Stimulated activated CD8-positive, alpha-beta memory T cell treated with anti-CD3 and anti-CD28 coated beads, Interleukin-15, amount 100 ng/mL, for 24 hours (primary cell): ENCODE measurements around the gene GLDN.

Source experiments
- DNase-seq: peaks from one replicate; pipeline ENCODE4 v3.0.0-alpha.2; 2020; ENCODE audit warnings: low read depth

Gene GLDN

DNA sequence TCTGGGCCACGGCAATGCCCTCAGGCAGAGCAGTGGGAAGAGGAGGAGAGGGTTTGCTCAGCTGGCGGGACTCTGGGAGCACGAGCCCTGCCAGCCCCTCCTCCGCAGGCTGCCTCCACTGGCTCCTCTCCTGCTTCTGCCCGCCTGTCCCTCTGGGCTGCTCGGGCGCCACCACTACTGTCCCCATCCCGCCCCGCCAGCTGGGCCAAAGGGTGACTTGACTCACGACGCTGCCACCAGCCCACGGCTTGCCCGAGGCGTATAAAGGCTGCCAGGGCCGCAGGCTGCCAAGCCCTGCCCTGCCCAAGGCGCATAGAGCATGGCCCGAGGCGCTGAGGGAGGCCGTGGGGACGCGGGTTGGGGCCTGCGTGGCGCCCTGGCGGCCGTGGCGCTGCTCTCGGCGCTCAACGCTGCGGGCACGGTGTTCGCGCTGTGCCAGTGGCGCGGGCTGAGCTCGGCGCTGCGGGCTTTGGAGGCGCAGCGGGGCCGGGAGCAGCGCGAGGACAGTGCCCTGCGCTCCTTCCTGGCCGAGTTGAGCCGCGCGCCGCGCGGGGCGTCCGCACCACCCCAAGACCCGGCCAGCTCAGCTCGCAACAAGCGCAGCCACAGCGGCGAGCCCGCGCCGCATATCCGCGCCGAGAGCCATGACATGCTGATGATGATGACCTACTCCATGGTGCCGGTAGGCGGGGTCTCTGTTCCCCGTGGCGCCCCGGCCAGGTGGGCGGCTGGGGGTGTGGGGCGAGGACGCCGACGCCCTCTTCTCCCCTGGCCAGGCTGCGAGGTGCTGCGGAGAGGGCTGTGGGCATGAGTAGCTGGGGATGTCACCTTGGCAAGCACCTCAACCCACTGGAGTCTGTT, at the start of gene GLDN:
Gene GLDN, plus strand, starts transcription at position 290 of the 861 bp plus-strand sequence. Its CDS starts 30 bp downstream, at position 320.
- DNase-seq: no peak

GRCh38 chr15:51298620-51299019, 42.8 kb upstream of the GLDN start:
- DNase-seq: no peak

GRCh38 chr15:51299187-51300015, 42.1 kb upstream of the GLDN start:
- DNase-seq: no peak

DNA sequence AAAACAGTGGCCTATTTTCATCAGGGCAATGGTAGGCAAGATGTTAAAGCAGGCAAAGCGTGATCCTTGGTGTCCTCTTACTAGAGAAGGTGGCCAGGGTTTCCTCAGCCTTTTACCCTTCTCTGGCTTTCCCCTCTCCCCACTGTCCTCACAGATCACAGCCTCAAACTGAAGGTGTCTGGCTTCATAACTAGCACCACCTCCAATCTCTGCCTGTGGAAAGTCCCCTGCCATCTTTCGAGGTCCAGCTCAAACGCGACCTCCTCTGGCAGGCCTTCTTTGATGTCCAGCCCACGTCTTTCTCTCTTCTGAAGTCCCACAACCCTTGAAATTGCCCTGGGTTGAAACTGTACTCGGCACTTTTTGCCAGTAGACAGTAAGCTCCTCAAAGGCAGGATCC, 39.0 kb upstream of the GLDN start:
- no peak for DNase-seq

DNA sequence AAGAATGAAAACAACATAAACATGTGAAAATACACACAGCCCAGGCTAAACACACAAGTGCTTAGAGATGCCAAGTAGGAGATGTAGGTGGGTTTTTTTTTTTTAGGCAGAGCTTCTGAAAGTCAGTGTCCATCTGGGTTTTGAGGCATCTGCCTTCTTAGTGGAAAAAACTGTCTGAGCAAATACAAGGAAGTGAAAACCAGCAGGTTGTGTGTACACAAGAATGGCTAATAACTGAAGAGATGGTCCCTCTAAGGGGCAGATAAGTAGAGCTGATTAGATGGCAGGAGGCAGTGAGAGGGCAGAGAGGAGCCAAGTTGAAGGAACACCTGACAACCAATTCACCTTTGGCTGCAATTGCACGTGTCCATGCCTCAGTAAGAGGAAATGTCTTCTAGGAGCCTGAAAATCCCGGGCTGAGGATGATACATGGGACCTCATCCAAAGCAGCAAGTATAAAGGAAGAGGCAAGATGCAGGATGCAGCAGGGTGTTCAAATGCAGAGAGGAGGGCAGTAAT, 37.9 kb upstream of the GLDN start:
- no peak for DNase-seq

DNA sequence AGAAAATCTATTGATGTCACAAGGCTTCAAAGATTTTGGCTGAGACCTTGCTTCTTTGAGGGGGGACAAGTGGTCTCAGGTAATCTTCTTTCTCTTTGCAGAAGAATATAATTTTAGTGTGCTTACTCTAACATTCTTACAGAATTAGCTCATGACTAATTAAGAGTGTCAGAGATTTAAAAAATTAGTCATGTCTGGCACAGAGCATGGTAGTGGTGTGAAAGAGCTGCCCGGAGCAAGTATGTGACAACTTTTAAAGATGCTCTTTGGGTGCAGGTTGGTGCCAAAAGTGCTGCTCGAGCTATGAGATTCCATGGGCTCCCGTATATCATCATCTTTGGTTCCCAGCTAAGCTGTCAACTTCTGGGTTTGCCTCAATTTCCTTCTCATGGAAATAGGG, 34.1 kb upstream of the GLDN start:
- DNase-seq: no peak

DNA sequence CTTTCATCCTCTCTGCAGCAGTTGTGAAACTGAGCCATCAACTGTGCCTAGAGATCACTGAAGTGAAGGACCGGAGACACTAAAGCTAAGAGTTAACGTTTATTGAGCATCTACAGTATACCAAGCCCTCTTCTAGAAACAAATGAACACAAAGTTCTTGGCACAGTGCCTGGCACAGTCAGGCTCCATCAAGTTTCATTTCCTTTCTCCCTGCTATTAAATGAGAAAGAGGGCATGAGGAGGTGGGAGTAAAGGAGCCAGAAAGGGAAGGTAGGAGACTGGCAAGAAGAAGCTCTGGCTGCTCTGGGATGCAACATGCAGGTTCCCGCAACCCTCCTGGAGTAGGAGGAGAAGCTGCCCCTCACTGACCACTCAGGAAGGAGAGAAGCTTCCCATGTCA, 33.6 kb upstream of the GLDN start:
- DNase-seq: no peak

GRCh38 chr15:51310064-51310463, 31.4 kb upstream of the GLDN start:
- DNase-seq: no peak

- DNase-seq: no peak
These were observed 29.9 kb upstream of the GLDN start for GRCh38 chr15:51311510-51311909.

DNA sequence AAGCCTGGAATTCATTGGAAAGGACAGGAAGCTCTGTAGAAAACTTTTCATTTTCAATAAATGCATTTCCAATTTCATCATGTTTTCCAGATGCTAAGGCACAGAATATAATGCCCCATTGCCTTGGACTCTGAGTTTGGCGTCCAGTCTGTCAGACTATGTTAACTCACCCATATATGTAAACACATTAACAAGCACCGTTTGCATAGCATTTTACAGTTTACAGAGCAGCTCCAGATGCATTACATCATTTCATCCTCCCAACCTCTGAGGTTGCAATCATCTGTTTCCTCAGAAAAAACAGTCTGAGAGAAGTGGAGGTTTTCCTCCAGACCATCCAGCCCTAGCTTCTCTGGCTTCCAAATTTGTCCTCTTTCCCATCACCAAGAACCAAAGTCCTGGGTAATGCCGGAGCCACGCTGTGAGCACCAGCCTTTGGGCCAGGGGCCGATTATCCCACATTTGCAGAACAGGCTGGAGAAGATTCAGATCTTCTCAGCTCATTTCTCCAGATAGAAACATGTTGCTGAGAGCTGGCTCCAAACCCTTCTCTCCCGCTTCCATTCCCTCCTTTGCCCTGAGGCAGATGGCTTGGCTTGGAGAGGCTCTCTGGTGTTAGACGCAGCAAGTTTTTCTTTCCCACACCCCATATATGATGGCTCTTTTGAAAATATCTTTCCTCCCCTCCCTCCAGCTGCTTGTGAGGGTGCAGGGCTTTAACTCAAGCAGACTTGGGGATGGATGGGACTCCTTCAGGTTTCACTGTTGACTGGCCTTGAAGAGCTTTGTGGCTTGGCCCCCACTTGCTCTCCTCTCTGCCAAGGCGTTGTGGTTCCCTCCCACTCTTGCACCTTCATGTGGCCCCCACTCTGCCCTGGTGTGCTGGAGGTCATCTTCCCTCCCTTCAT, 29.0 kb upstream of the GLDN start:
- no peak for DNase-seq

DNA sequence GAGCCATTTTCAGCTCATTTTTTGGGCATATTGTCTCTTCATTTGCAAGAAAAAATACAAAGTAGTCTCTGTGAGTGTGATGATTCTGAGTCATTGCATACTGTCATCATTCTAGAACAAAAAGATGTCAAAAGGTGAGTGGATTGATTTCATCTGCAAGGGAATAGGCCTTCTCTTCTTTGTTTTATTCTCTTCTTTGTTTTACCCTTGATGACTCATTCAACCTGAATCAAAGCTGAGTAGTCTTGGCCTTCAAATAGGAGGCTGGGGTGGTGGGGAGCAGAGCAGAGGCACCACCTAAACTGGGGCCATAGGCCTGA, 28.4 kb upstream of the GLDN start:
- DNase-seq: no peak

DNA sequence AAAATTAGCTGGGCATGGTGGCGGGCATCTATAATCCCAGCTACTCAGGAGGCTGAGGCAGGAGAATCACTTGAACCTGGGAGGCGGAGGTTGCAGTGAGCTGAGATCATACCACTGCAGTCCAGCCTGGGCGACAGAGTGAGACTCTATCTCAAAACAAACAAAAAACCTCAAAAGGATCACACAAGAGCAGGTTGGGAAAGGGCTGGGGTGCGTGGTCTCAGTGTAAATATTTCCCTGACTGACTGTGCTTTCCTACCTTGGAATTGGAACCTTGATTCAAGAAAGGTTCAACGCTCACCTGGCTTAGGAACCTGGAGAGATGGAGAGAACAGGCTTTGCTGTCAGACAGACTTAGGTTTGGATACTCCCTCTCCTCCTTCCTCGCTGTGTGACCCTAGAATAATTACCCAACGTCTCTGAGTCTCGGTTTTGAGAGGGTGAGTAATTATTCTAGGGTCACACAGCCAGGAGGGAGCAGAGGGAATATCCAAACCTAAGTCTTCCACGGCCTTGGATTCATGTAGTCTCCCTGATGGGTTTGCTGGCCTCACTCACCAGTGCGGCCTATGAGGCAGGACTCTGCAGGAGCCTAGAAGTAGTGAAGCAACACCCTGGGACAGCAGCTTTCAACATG, 27.7 kb upstream of the GLDN start:
- no peak for DNase-seq

- no peak for DNase-seq
These were observed 26.8 kb upstream of the GLDN start for GRCh38 chr15:51314391-51315337.

DNA sequence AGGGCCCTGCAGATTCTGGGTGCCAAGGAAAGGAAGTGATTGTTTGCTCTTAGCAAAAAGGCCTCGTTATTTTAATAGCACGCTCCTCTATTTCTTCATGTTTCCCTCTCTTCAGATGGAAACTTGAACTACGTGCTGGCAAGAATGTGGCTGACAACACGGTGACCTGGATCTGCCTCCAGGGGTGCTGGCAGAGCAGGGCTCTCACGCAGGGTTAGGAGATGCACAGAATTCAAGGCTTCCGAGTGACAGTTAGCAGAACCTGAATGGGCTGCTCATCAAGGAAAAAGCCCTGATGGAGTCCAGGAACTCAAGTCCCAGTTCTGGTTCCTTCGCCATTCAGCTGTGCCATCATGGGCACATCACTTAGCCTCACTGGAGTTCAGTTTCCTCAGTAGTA, 25.7 kb upstream of the GLDN start:
- DNase-seq: no peak

DNA sequence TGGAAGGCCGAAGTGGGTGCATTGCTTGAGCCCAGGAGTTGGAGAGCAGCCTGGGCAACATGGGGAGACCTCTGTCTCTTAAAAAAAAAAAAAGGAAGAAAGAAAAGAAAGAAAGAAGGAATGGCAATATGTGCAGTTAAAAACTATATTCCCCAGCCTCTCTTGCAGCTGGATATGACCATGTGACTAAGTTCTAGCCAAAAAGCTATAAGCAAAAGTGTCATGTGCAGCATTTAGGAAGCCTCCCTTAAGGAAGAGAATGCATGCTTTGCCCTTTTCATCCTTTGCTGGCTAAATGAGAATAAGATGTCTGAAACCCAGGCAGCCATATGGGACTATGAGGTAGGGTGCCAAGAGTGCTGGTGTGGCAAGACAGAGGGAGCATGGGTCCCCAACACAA, 24.8 kb upstream of the GLDN start:
- no peak for DNase-seq

- no peak for DNase-seq
These were observed 22.9 kb upstream of the GLDN start for GRCh38 chr15:51318382-51319150.

- DNase-seq: no peak
These were observed 21.9 kb upstream of the GLDN start for GRCh38 chr15:51319539-51319938.

- DNase-seq: no peak
These were observed 20.6 kb upstream of the GLDN start for GRCh38 chr15:51320843-51321242.

GRCh38 chr15:51321316-51321715, 20.1 kb upstream of the GLDN start:
- no peak for DNase-seq
